Trophoblast cell (in vitro differentiated cells and primary cell): Measurements from ENCODE around the gene WDR48.

Experiments
- DNase-seq, 2 donors: peaks; one replicate each; pipeline ENCODE4 v3.0.0-alpha.2; 2016
- H2AFZ ChIP-seq: 2 replicates; pipeline ENCODE4 v1.6.1; 2013; ENCODE audit warnings: low read length, moderate library complexity, mild to moderate bottlenecking; ENCODE audit not compliant: insufficient read depth, poor library complexity
- H2AK5ac ChIP-seq: 2 replicates; pipeline ENCODE4 v1.6.1; 2013; ENCODE audit warnings: mild to moderate bottlenecking, low read length
- H2BK120ac ChIP-seq: 2 replicates; pipeline ENCODE4 v1.6.1; 2013; ENCODE audit warnings: low read length, mild to moderate bottlenecking, moderate library complexity; ENCODE audit not compliant: insufficient read depth, poor library complexity
- H2BK12ac ChIP-seq: 2 replicates; pipeline ENCODE4 v1.6.1; 2013; ENCODE audit warnings: mild to moderate bottlenecking, low read length, moderate library complexity
- H2BK5ac ChIP-seq: 2 replicates; pipeline ENCODE4 v1.6.1; 2013; ENCODE audit warnings: low read length, low read depth, moderate library complexity, mild to moderate bottlenecking; ENCODE audit not compliant: poor library complexity
- H3K14ac ChIP-seq: 2 replicates; pipeline ENCODE4 v1.6.1; 2013; ENCODE audit warnings: mild to moderate bottlenecking, low read length
- H3K18ac ChIP-seq: 2 replicates; pipeline ENCODE4 v1.6.1; 2013; ENCODE audit warnings: mild to moderate bottlenecking, low read length
- H3K23ac ChIP-seq: 2 replicates; pipeline ENCODE4 v1.6.1; 2013; ENCODE audit warnings: low read length
- H3K27ac ChIP-seq: 2 replicates; pipeline ENCODE4 v1.5.1; 2013; ENCODE audit warnings: low read depth, mild to moderate bottlenecking, inconsistent platforms, low read length, moderate library complexity
- H3K27me3 ChIP-seq: 2 replicates; pipeline ENCODE4 v1.6.1; 2013; ENCODE audit warnings: inconsistent platforms, mild to moderate bottlenecking, low read length, moderate library complexity; ENCODE audit not compliant: insufficient read depth
- H3K36me3 ChIP-seq, 2 experiments: 1 replicate in 1 of 2; 2 replicates in 1 of 2; pipeline ENCODE4 v1.6.1; 2013; ENCODE audit warnings: low read length in 2 of 2, mild to moderate bottlenecking in 2 of 2, moderate library complexity in 1 of 2; ENCODE audit not compliant: insufficient read depth in 2 of 2, control insufficient read depth in 1 of 2
- H3K4ac ChIP-seq: 2 replicates; pipeline ENCODE4 v1.6.1; 2013; ENCODE audit warnings: low read depth, mild to moderate bottlenecking, low read length, moderate library complexity
- H3K4me1 ChIP-seq, 2 experiments: 1 replicate in 1 of 2; 2 replicates in 1 of 2; pipeline ENCODE4 v1.6.1; 2013; ENCODE audit warnings: low read length in 2 of 2, mild to moderate bottlenecking in 2 of 2, moderate library complexity in 1 of 2; ENCODE audit not compliant: insufficient read depth in 2 of 2, control insufficient read depth in 1 of 2
- H3K4me2 ChIP-seq: 2 replicates; pipeline ENCODE4 v1.6.1; 2013; ENCODE audit warnings: inconsistent platforms, mild to moderate bottlenecking, low read length, moderate library complexity
- H3K4me3 ChIP-seq: 2 replicates; pipeline ENCODE4 v1.5.1; 2013; ENCODE audit warnings: mild to moderate bottlenecking, low read depth, low read length, inconsistent platforms
- H3K79me1 ChIP-seq: one replicate; pipeline ENCODE4 v1.6.1; 2013; ENCODE audit warnings: low read length
- H3K79me2 ChIP-seq: 2 replicates; pipeline ENCODE4 v1.6.1; 2013; ENCODE audit warnings: low read length, mild to moderate bottlenecking; ENCODE audit not compliant: control insufficient read depth, insufficient read depth, poor library complexity
- H3K9ac ChIP-seq: 2 replicates; pipeline ENCODE4 v1.6.1; 2013; ENCODE audit warnings: mild to moderate bottlenecking, low read length
- H3K9me3 ChIP-seq: 2 replicates; pipeline ENCODE4 v1.6.1; 2013; ENCODE audit warnings: low read depth, mild to moderate bottlenecking, control low read depth, inconsistent platforms, low read length; ENCODE audit not compliant: insufficient read depth
- H4K12ac ChIP-seq: 2 replicates; pipeline ENCODE4 v1.6.1; 2013; ENCODE audit warnings: low read depth, mild to moderate bottlenecking, low read length, moderate library complexity
- H4K8ac ChIP-seq: 2 replicates; pipeline ENCODE4 v1.6.1; 2013; ENCODE audit warnings: low read depth, mild to moderate bottlenecking, low read length, moderate library complexity
- H4K91ac ChIP-seq: one replicate; pipeline ENCODE4 v1.6.1; 2013; ENCODE audit warnings: low read depth, mild to moderate bottlenecking, low read length, moderate library complexity
- WGBS: extraction: QIAGEN DNeasy Blood & Tissue Kit; methylation state at CpG from one replicate; pipeline ENCODE4 v1.1.7; 2013; ENCODE audit warnings: missing lambda C conversion rate; ENCODE audit not compliant: insufficient read length, insufficient coverage; ENCODE audit errors: extremely low coverage; 5-methylcytosine and 5-hydroxymethylcytosine counted together

The WDR48 gene

DNA sequence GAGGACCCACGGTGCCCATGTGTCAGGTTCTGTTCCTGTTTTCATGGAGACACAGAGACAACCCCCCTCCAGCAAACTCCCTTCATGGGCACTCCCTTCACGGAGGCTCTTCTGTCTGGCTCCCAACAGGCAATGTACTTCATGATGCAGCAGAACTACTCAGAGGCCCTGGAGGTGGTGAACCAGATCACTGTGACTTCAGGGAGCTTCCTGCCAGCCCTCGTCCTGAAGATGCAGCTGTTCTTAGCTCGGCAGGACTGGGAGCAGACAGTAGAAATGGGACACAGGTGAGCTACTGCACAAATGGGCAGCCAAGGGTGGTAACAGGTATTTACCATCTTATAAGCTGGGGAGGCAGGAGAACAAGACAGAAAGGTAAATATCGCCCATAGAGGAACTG, 62.6 kb downstream of the WDR48 start:
- H3K18ac ChIP-seq = no peak overlapping the region
- no peak overlapping the region for H4K8ac ChIP-seq
- no peak overlapping the region for H4K12ac ChIP-seq
- H3K79me1 ChIP-seq = no peaks in the 10 kb centered on the region
- no peak overlapping the region for H3K4me3 ChIP-seq
- H2AK5ac ChIP-seq = no peak overlapping the region
- H3K9ac ChIP-seq = no peak overlapping the region
- no peak overlapping the region for H2BK120ac ChIP-seq
- no peak overlapping the region for H2BK5ac ChIP-seq
- H3K27ac ChIP-seq = no peak overlapping the region
- H3K9me3 ChIP-seq = peaks cover 3% of the 10 kb centered on the region
- H3K79me2 ChIP-seq = no peaks in the 10 kb centered on the region
- H3K14ac ChIP-seq = no peak overlapping the region
- no peak overlapping the region for H3K23ac ChIP-seq
- H4K91ac ChIP-seq = no peak overlapping the region
- H3K27me3 ChIP-seq = no peaks in the 10 kb centered on the region
- no peak overlapping the region for H3K4me2 ChIP-seq
- DNase-seq = no peak
- no peak overlapping the region for H2AFZ ChIP-seq
- H2BK12ac ChIP-seq = no peak overlapping the region
- H3K4ac ChIP-seq = no peak overlapping the region
- H3K4me1 ChIP-seq = peaks cover 0 to 2% of the 10 kb centered on the region in 2 experiments
- no CpG with 5 or more reads among the region's 5 CpGs for WGBS
- H3K36me3 ChIP-seq = no peaks in the 10 kb centered on the region

DNA sequence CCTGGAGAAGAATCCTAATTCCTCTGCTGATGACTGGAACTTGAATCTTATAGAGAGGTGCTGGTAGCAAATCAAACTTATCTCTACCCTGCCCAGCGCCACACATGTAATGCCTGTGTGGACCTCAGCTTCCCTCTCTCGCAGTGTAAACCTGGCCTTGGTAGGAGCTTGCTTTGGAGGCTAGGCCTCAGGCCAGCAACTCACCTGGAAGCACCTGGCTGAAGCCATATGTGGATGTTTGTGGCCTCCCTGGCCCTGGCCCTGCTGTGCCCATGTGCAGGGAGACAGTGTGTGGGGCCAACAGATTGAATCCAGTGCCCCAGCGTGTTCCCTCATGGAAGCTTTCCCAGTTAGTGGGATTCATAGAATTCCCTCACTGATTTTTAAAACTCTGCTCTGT, 64.1 kb downstream of the WDR48 start:
- no peak for DNase-seq
- H4K12ac ChIP-seq = no peak overlapping the region
- H2AK5ac ChIP-seq = no peak overlapping the region
- no peaks in the 10 kb centered on the region for H3K79me1 ChIP-seq
- H3K27ac ChIP-seq = no peak overlapping the region
- no peaks in the 10 kb centered on the region for H3K79me2 ChIP-seq
- H3K36me3 ChIP-seq = no peaks in the 10 kb centered on the region
- no peak overlapping the region for H3K4ac ChIP-seq
- H3K4me3 ChIP-seq = no peak overlapping the region
- peaks cover 0 to 2% of the 10 kb centered on the region in 2 experiments for H3K4me1 ChIP-seq
- no CpG with 5 or more reads among the region's 3 CpGs for WGBS
- H3K27me3 ChIP-seq = no peaks in the 10 kb centered on the region
- H4K91ac ChIP-seq = no peak overlapping the region
- H3K9ac ChIP-seq = no peak overlapping the region
- no peak overlapping the region for H2BK12ac ChIP-seq
- H3K9me3 ChIP-seq = peaks cover 3% of the 10 kb centered on the region
- no peak overlapping the region for H4K8ac ChIP-seq
- H2BK120ac ChIP-seq = no peak overlapping the region
- peak overlapping the region; percentile 37 for H3K23ac ChIP-seq
- H2AFZ ChIP-seq = no peak overlapping the region
- no peak overlapping the region for H2BK5ac ChIP-seq
- no peak overlapping the region for H3K18ac ChIP-seq
- no peak overlapping the region for H3K14ac ChIP-seq
- H3K4me2 ChIP-seq = no peak overlapping the region

DNA sequence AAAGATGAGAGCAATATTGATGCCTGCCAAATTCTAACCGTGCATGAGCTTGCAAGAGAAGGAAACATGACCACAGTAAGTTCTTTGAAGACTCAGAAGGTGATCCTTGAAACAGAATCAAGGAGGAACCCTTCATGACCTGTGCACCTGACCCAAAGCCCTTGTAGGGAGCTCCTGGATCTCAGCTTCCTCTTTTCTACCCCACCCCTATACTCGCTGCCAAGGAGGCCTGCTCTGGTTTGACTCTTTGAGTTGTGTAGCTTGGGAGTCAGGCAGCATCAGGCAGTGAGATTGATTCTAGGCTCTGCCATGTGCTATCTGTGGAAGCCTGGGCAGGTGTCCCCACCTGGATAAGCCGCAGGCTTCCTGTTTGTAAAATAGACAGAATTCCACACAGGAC, 66.3 kb downstream of the WDR48 start:
- Histone ChIP-seq H2AK5ac (no peak overlapping the region), H2BK12ac (no peak overlapping the region)

GRCh38 chr3:39118931-39119660, 67.3 kb downstream of the WDR48 start:
- Histone ChIP-seq H3K79me2 (no peaks in the 10 kb centered on the region), H2BK12ac (no peak overlapping the region), H4K12ac (no peak overlapping the region), H2AFZ (no peak overlapping the region), H3K9me3 (peaks cover 1% of the 10 kb centered on the region), H3K4me2 (no peak overlapping the region), H3K4me1 (peaks cover 0 to 2% of the 10 kb centered on the region in 2 experiments), H3K23ac (no peak overlapping the region), H3K14ac (no peak overlapping the region), H4K8ac (no peak overlapping the region), H3K4ac (no peak overlapping the region), H2BK5ac (no peak overlapping the region), H2BK120ac (peak overlapping the region; percentile 29), H3K27me3 (no peaks in the 10 kb centered on the region), H3K36me3 (no peaks in the 10 kb centered on the region), H4K91ac (no peak overlapping the region), H3K9ac (no peak overlapping the region), H3K27ac (no peak overlapping the region), H3K79me1 (no peaks in the 10 kb centered on the region), H3K4me3 (no peak overlapping the region), H2AK5ac (no peak overlapping the region), H3K18ac (no peak overlapping the region)
- no peak for DNase-seq
- no CpG with 5 or more reads among the region's 5 CpGs for WGBS

More for the DNA sequence above, 66.3 kb downstream of the WDR48 start:
- peaks cover 0 to 2% of the 10 kb centered on the region in 2 experiments for H3K4me1 ChIP-seq
- H4K8ac ChIP-seq = no peak overlapping the region
- H4K12ac ChIP-seq = no peak overlapping the region
- no peak overlapping the region for H2BK120ac ChIP-seq
- no peak overlapping the region for H3K9ac ChIP-seq
- no peak overlapping the region for H2BK5ac ChIP-seq
- no peak overlapping the region for H3K27ac ChIP-seq
- no peak overlapping the region for H3K4ac ChIP-seq
- no peaks in the 10 kb centered on the region for H3K27me3 ChIP-seq
- peaks cover 3% of the 10 kb centered on the region for H3K9me3 ChIP-seq
- H2AFZ ChIP-seq = no peak overlapping the region
- no peaks in the 10 kb centered on the region for H3K36me3 ChIP-seq
- no peak for DNase-seq
- H3K4me3 ChIP-seq = no peak overlapping the region
- no peak overlapping the region for H4K91ac ChIP-seq
- no peaks in the 10 kb centered on the region for H3K79me2 ChIP-seq
- no peak overlapping the region for H3K18ac ChIP-seq
- WGBS = no CpG with 5 or more reads among the region's 3 CpGs
- no peak overlapping the region for H3K4me2 ChIP-seq
- H3K79me1 ChIP-seq = no peaks in the 10 kb centered on the region
- H3K23ac ChIP-seq = no peak overlapping the region
- no peak overlapping the region for H3K14ac ChIP-seq
